Kasumi-1 (cell line): ENCODE data around the gene NT5C3A.
"Not testable (repeated sequence)": the region's sequence is repeated elsewhere in the genome, so short reads cannot be mapped to it uniquely, and the experiment has no call there.

Source experiments
- DNase-seq, 2 experiments: peaks; one replicate each; lab custom pipeline; 2025; lab: John Stamatoyannopoulos, UW

NT5C3A gene

DNA sequence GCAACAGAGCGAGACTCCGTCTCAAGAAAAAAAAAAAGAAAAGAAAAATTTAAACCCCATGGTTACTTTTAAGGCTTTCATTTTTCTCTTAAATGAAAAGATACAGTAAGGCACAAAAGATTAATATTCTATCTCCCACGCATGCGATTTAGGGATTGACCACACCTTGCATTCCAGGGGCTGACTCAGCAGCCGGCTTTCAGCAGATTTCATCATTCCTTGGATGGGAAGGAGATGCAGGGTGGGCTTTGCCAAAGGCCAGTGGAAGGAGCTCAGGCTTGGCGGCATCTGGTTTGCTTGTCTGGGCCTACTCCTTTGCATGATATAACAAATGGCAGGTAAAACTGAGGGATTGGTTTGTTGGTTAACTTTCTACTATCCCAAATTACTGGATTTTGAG, 83.3 kb downstream of the NT5C3A start:
- DNase-seq, result not testable (repeated sequence)

DNA sequence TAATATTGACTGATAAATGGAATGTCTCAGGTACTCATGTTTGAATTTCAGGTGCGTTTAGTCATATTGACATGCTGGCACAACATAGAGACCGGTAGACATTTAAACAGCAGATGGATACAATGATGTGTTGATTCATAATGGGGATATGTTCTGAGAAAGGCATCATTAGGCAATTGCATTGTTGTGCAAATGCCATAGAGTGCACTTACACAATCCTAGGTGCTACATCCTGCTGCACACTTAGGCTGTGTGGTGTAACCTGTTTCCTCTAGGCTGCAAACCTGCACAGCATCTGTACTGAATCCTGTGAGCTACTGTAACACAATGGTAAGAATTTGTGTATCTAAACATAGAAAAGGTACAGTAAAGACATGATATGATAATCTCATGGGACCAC, 85.4 kb downstream of the NT5C3A start:
- DNase-seq, result not testable (repeated sequence)

DNA sequence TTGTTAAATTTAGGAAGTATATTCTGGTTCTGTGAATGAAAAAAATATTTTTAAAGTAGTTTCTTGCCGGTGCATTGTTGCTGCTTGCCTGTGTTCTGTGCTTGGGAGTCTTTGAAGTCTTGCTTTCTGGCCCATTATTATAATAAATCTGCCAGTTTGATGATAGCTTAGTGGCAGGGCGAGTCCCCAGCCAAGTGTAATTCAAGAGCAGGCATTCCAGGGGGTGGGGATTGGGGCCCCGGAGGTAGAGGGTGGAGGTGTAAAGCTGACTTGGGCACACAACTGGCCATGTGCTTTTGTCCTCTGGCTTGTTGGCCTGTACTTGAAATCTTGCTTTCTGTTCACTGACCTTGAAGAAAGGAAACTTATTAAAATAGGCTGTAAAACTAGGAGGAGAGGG, 90.6 kb downstream of the NT5C3A start:
- not testable (repeated sequence) for DNase-seq

DNA sequence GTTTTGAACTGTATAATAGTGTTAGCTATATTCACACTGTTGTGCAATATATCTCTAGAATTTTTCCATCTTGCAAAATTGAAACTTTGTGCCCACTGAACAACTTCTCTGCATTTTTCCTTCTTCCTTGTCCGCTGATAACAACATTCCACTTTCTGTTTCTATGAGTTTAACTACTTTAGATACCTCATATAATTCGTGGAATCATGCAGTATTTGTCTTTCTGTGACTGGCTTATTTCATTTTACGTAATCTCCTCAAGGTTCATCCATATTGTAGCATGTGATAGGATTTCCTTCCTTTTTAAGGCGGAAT, 95.4 kb downstream of the NT5C3A start:
- not testable (repeated sequence) for DNase-seq

DNA sequence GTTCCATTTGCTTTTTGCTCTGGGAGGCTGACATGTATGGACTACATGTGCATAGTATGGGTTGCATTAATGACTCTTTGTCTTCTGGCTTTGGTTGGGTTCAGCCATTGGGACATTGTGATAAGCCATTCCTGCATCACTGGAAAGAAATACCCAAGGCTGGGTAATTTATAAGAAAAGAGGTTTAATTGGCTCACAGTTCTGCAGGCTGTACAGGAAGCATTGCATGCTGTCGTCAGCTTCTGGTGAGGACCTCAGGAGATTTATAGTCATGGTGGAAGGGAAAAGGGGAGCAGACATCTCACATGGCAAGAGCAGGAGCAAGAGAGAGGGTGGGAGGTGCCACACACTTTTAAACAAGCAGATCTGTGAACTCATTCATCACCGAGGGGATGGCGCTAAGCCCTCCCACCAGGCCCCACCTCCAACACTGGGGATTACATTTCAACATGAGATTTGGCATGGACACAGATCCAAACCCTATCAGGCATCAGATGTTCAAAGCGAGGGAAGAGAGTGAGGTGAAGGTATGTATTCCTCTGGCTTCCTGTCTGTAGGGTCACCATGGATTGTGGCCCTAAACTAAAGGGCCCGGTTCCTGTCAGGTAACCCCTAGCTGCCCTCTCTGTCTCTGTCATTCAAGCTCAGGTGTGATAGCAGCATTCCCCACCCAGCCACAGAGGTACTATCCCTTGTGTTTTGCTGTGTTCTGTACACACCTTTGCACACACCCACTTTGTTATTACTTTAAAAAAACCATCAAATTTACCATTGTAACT, 95.9 kb downstream of the NT5C3A start:
- not testable (repeated sequence) for DNase-seq

DNA sequence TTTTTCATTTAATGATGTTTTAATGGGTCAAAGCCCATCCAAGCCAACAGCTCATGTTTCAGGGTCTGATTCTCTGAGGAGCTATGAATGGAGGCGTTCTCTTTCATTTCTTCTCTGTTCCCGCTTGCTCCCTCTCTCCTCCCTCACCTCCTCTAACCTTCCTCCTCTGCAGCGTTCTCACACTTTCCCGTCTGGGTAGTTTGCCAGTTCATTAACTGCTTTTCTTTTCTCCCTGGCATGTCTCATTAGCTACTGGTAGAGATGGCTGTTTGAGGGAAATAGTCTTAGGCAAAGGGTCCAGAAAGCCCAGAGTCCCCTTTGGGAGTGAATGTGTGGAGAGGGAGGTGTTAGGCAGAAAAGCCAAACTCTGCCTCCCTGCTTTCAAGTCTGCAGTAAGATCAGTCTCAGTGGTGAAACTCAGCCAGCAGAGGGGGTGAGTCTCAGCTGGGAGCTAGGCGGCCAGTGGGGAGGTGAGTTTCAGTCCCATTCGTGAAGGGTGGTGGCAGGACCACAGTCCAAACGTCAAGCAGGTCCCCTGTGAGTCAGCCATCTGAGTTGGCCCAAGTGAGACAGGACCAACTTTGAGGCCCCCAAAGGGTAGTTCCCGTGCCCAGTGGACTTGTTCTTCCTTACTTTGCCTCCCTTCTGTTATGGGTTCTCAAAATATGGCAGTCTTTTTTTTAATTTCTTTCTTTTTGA, 98.0 kb downstream of the NT5C3A start:
- DNase-seq, result peak; percentile 23 to 45
